Stimulated activated memory B cell treated with anti-CD40 and anti-IgM and Interleukin-4, amounts not matched to agents 10 μg/mL and 1 μg/mL and 100 μg/mL, for 72 hours (primary cell): ENCODE measurements around the gene CELA2B.
A peak's percentile ranks its signal among the peaks of the same experiment; 100 is the strongest.
"Not testable (repeated sequence)": the region's sequence is repeated elsewhere in the genome, so short reads cannot be mapped to it uniquely, and the experiment has no call there.

ENCODE experiments used
- ATAC-seq: fragments of 150-1000 bp; cut with Tn5 transposase; 2 replicates; pipeline ENCODE4 v1.10.0; 2021
- H3K27ac Mint-ChIP-seq: one replicate; pipeline ENCODE4 v1.8.0; 2022; ENCODE audit warnings: mild to moderate bottlenecking, mixed read lengths
- H3K27me3 Mint-ChIP-seq: one replicate; pipeline ENCODE4 v1.8.0; 2022; ENCODE audit warnings: mixed read lengths
- H3K36me3 Mint-ChIP-seq: one replicate; pipeline ENCODE4 v1.8.0; 2022; ENCODE audit warnings: mixed read lengths
- H3K4me1 Mint-ChIP-seq: one replicate; pipeline ENCODE4 v1.8.0; 2022; ENCODE audit warnings: mixed read lengths
- H3K4me3 Mint-ChIP-seq: one replicate; pipeline ENCODE4 v1.8.0; 2022; ENCODE audit warnings: mild to moderate bottlenecking, moderate library complexity, mixed read lengths
- H3K9me3 Mint-ChIP-seq: one replicate; pipeline ENCODE4 v1.8.0; 2022; ENCODE audit warnings: mixed read lengths

CELA2B gene

DNA sequence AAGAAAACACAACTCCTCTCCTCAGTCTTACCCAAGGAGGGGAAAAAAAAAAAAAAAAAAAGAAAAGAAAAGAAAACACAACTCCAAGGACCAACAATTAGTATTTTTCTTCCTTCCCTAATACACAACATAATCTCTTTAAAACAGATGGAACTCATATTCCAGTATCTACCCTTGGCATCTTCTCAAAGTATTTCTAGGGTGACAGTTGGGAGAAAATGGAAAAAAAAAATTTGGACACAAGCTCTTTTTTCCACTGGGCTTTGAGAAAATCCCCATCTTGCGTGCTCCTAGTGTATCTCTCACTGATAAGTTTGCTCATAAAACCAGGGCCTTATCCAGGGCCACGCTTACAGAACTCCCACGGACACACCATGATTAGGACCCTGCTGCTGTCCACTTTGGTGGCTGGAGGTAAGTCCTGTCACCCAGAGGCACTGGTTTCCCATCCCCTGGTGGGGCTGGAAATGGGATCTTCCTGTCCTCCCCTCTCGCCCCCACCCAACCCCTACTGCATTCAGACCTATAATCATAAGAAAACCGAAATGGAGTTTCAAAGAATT, at the start of gene CELA2B:
Gene CELA2B, plus strand, starts transcription at position 353 of the 563 bp plus-strand sequence. Its CDS starts 22 bp downstream, at position 375.
- Mint-ChIP-seq H3K27ac (no peak within 1 kb of the TSS), H3K4me1 (no peaks in the 10 kb centered on the region), H3K4me3 (no peak within 1 kb of the TSS), H3K9me3 (peaks cover 3% of the 10 kb centered on the region), H3K36me3 (no peaks in the 10 kb centered on the region), H3K27me3 (no peaks in the 10 kb centered on the region)
- ATAC-seq: no peak

DNA sequence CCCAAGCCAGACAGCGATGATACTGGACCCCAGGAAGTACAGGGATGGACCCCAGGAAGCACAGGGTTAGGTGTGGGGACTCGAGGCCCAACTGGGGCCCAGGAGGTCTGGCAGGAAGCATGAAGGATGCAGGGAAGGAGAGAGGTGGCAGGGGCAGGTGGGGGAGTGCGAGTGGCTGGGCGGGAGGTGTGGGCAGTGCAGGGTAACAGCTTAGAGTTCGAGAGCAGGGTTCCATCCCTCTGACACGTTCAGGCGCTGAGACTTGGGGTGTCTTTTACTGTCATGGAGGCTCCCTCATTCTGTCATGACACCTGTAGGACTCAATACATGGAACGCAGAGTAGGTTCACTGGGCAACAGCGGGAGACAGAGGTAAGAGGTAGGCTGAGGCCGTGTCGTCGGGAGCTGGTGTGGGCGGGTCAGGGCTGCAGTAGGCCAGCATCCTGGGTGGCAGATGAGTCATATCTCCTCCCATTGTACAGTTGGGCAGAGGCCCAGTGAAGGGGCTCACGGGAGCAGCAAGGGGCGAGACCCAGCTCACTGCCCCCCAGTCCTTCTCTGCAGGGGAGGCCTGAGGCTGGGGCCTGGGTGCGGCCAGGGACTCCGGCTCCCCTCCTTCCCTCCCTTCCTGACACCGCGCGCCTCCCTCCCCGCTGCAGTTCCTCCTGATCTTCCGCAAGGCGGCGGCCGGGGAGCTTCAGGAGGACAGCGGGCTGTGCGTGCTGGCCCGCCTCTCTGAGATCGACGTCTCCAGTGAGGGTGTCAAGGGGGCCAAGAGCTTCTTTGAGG, 49.2 kb upstream of the CELA2B start:
- Mint-ChIP-seq H3K27ac (peak overlapping the region; percentile 8), H3K36me3 (peaks cover 40% of the 10 kb centered on the region), H3K4me1 (peaks cover 12% of the 10 kb centered on the region), H3K9me3 (no peaks in the 10 kb centered on the region), H3K4me3 (no peak overlapping the region), H3K27me3 (no peaks in the 10 kb centered on the region)
- peak; percentile 19 for ATAC-seq

DNA sequence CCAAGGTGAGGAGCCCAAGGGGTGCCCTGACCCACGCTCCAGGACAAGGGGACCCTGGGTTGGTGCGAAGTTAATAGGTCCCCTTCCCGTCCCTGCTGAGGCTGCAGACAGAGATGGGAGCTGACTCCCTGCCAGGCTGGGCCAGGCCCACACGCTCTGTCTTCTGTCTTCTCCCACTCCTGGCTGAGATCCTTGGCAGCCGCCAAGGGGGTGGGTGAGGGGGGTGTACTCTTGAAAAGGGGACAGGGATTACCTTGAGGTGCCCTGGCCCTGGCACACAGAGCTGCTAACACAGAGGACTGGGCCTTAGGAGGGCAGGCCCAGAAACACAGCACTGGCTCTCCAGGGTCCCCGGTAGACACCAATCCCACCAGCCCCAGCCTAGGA, 48.6 kb upstream of the CELA2B start:
- Mint-ChIP-seq H3K4me1 (peaks cover 10% of the 10 kb centered on the region), H3K9me3 (no peaks in the 10 kb centered on the region), H3K27ac (no peak overlapping the region), H3K4me3 (no peak overlapping the region), H3K36me3 (peaks cover 39% of the 10 kb centered on the region), H3K27me3 (no peaks in the 10 kb centered on the region)
- ATAC-seq: peak; percentile 9

DNA sequence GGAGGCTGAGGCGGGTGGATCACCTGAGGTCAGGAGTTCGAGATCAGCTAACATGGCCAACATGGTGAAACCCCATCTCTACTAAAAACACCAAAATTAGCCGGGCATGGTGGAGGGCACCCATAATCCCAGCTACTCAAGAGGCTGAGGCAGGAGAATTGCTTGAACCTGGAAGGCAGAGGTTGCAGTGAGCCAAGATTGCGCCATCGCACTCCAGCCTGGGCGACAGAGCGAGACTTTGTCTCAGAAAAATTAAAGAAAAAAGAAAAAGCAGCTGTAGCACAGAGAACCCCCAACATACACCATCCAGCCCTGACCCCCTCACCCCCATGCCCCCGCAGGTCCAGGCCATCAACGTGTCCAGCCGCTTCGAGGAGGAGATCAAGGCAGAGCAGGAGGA, 47.7 kb upstream of the CELA2B start:
- not testable (repeated sequence) for H3K4me3 Mint-ChIP-seq, H3K27me3 Mint-ChIP-seq, ATAC-seq, H3K27ac Mint-ChIP-seq, H3K9me3 Mint-ChIP-seq
- H3K4me1 Mint-ChIP-seq: peaks cover 10% of the 10 kb centered on the region
- H3K36me3 Mint-ChIP-seq: peaks cover 39% of the 10 kb centered on the region

DNA sequence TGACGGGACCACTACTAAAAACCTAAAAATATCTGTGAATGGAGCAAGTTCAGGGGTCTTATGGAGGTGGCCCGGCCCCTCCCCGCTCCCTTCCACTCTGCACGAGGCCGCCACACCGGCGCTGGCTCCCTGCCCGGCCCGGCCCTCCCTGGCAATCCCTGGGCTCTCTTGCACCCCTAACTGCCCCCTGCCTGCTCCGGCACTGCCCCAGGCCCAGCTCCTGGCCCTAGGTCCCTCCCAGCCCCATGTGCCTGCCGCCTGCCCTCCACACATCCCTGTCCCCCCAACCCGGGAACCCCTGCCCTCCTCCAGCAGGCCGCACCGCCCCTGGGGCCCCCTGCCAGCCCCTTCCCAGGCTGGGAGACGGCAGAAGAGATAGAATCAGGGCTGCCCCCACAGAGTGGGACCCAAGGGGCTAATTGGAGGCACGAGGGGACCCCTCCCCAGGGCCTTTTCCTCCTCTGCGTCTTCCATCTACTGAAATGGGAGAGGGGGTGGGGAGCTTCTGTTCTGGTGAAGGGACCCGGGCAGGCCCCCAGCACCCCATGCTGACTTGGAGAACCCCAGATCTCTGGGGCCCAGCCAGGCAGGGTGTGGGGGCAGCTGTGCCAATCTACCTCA, 47.0 kb upstream of the CELA2B start:
- no peaks in the 10 kb centered on the region for H3K9me3 Mint-ChIP-seq
- peak; percentile 31 for ATAC-seq
- peaks cover 39% of the 10 kb centered on the region for H3K36me3 Mint-ChIP-seq
- peaks cover 10% of the 10 kb centered on the region for H3K4me1 Mint-ChIP-seq
- no peaks in the 10 kb centered on the region for H3K27me3 Mint-ChIP-seq
- no peak overlapping the region for H3K27ac Mint-ChIP-seq
- no peak overlapping the region for H3K4me3 Mint-ChIP-seq

DNA sequence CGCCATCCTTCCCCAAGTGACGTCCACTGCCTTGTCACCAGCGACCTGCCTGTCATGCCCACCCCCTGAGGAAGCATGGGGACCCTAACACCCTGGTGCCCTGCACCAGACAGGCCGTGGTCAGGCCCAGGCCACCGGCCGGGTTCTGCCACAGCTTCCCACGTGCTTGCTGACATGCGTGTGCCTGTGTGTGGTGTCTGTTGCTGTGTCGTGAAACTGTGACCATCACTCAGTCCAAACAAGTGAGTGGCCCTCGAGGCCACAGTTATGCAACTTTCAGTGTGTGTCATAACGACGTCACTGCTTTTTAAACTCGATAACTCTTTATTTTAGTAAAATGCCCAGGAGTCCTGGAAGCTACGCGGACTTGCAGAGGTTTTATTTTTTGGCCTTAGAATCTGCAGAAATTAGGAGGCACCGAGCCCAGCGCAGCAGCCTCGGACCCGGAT, 46.2 kb upstream of the CELA2B start:
- Mint-ChIP-seq H3K4me3 (no peak overlapping the region), H3K27ac (no peak overlapping the region), H3K4me1 (peaks cover 2% of the 10 kb centered on the region), H3K36me3 (peaks cover 34% of the 10 kb centered on the region), H3K27me3 (no peaks in the 10 kb centered on the region), H3K9me3 (no peaks in the 10 kb centered on the region)
- ATAC-seq: no peak

DNA sequence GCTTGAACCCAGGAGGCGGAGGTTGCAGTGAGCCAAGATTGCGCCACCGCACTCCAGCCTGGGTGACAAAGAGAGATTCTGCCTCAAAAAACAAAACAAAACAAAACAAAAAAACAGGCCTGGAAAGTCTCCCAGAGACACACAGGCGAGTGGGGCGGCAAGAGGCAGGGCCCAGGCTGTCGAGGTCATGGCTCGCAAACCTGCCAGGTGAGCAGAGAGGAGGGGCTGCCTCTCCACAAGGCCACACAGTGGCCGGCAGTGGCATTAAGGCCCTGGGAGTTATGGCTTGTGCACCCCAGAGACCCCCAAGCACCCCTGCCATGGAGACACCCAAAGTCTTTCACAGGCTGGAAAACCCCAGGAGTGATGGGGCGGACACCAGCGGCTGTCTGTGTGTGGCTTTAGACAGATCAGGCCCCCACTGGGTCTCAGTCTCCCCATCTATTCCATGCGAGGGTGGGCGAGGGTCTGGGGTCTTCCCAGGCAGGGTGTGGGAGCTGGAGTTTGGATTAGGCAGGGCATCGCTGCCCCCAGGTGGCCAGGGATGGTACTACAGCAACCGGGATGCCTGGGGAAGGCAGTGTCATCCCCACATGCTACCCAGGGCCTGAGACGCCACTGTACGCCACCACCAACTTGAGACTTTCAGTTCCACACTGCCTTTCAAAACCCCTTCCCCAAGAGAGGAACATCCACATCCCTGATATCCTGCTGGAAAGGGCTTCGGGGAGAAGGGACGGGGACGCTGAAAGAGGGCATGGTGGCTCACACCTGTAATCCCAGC, 44.9 kb upstream of the CELA2B start:
- no peaks in the 10 kb centered on the region for H3K4me1 Mint-ChIP-seq

DNA sequence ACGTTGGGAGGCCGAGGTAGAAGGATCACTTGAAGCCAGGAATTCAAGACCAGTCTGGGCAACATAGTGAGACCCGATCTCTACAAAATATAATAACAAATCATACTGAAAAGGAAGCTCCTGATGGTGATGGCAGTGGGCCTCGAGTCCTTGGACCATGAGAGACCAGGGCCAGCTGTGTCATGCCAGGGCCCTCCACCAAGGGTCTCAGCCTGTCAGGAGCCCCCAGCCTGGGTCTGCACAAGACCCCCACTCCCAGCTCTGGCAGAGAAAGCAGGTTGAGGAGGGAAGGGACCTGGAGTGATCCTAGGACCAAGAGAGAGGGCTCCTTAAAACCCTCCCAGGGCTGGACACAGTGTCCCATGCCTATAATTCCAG, 44.3 kb upstream of the CELA2B start:
- Mint-ChIP-seq H3K27ac (no peak overlapping the region), H3K4me1 (no peaks in the 10 kb centered on the region), H3K27me3 (no peaks in the 10 kb centered on the region), H3K9me3 (no peaks in the 10 kb centered on the region), H3K4me3 (no peak overlapping the region), H3K36me3 (peaks cover 21% of the 10 kb centered on the region)
- ATAC-seq: no peak

More for the DNA sequence above, 44.9 kb upstream of the CELA2B start:
- no peaks in the 10 kb centered on the region for H3K9me3 Mint-ChIP-seq
- H3K4me3 Mint-ChIP-seq: no peak overlapping the region
- H3K36me3 Mint-ChIP-seq: peaks cover 27% of the 10 kb centered on the region
- ATAC-seq: peak; percentile 78
- H3K27ac Mint-ChIP-seq: no peak overlapping the region
- H3K27me3 Mint-ChIP-seq: no peaks in the 10 kb centered on the region

DNA sequence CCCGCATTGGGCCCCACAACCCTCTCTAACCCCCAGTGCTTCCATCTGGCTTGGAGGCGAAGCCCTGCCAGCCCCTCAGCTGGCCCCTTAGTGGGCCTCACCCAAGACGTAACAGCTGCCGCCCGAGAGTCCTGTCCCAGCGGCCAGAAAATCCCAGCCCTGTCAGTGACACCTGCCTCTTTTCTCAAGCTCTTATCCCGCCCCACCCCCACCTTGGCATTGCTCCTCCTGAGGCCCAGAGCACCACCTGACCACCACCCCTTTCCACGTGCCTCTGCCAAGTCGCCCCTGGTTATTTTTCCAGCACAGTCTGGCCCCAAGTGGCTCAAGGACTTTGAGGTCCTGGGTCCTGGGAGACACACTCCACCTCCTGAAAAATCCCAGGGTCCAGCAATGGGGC, 43.6 kb upstream of the CELA2B start:
- peaks cover 13% of the 10 kb centered on the region for H3K36me3 Mint-ChIP-seq
- no peak for ATAC-seq
- no peak overlapping the region for H3K4me3 Mint-ChIP-seq
- no peaks in the 10 kb centered on the region for H3K9me3 Mint-ChIP-seq
- no peaks in the 10 kb centered on the region for H3K27me3 Mint-ChIP-seq
- H3K4me1 Mint-ChIP-seq: no peaks in the 10 kb centered on the region
- no peak overlapping the region for H3K27ac Mint-ChIP-seq

DNA sequence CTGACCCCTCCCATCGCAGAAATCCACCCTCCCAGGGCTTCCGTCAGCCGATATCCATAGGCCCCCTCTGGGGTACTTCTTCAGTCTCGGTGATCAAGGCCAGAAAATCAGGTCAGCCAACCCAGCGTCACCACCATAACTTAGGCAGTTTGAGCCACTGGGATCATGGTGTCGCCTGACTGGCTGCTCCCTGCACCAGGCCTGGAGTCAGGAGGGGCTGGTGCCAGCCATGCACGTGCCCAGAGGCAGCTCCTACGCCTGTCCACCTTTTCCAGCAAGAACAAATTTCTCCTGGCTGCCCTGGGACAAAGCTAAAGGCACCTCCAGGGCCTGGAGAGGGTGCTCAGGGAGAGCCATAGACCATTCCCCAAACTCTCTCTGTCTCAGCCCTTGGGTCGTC, 42.4 kb upstream of the CELA2B start:
- H3K4me1 Mint-ChIP-seq: no peaks in the 10 kb centered on the region
- H3K36me3 Mint-ChIP-seq: peaks cover 2% of the 10 kb centered on the region
- no peak for ATAC-seq
- H3K9me3 Mint-ChIP-seq: no peaks in the 10 kb centered on the region
- H3K4me3 Mint-ChIP-seq: no peak overlapping the region
- no peak overlapping the region for H3K27ac Mint-ChIP-seq
- H3K27me3 Mint-ChIP-seq: no peaks in the 10 kb centered on the region

DNA sequence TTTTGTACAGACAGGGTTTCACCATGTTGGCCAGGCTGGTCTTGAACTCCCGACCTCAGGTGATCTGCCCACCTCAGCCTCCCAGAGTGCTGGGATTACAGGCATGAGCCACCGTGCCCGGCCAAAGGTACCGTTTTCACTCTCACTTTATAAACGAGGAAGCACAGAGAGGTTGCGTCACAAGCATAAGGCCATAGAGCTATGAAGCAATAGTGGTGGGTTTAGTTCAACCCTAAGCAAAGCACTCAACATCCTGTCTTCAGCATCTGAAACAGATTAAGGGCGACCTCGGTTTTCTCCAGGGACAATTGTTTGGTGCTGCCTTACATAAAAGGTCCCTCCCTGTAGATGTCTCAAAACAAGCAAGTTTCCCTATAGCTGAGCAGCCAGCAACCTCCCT, 41.2 kb upstream of the CELA2B start:
- H3K4me3 Mint-ChIP-seq, H3K36me3 Mint-ChIP-seq, H3K9me3 Mint-ChIP-seq, H3K4me1 Mint-ChIP-seq, H3K27ac Mint-ChIP-seq, ATAC-seq, H3K27me3 Mint-ChIP-seq: not testable (repeated sequence)

DNA sequence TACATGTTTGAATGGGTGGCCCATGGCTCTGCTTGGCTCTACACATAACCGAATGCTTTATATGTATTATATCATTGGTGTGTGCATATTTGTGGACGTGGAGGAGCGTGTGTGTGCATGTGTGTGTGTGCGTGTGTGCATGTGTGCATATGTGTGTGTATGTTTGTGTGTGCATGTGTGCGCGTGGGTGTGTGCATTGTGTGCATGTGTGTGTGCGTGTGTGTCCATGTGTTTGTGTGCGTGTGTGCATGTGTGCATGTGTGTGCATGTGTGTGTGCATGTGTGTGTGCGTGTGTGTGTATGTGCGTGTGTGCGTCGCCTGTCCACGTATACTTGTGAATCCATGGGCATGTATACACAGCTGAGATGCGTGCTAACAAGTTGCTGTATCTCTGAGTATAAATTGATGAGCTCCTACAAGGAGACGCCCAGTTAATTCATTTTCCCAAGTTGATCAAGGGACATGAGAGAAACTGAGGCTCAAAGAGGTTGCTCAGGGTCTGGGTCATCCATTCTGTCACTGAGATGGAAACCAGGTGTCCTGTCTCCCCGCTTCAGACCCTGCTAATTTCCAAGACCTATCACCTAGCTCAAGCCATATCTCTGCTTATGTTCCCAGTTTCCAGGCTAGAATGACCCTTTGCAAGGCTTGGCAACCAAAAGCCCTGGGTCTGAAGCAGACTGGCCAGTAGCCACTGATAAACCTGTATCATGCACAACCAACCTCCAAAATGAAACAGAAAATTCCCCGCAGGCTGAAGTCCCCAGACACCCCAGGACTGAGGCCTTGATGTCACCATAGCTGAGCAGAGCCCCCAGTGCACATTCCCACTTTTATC, 40.4 kb upstream of the CELA2B start:
- Mint-ChIP-seq H3K27ac (no peak overlapping the region), H3K27me3 (peaks cover 1% of the 10 kb centered on the region), H3K4me1 (no peaks in the 10 kb centered on the region), H3K4me3 (no peak overlapping the region), H3K9me3 (no peaks in the 10 kb centered on the region), H3K36me3 (no peaks in the 10 kb centered on the region)
- ATAC-seq: no peak

DNA sequence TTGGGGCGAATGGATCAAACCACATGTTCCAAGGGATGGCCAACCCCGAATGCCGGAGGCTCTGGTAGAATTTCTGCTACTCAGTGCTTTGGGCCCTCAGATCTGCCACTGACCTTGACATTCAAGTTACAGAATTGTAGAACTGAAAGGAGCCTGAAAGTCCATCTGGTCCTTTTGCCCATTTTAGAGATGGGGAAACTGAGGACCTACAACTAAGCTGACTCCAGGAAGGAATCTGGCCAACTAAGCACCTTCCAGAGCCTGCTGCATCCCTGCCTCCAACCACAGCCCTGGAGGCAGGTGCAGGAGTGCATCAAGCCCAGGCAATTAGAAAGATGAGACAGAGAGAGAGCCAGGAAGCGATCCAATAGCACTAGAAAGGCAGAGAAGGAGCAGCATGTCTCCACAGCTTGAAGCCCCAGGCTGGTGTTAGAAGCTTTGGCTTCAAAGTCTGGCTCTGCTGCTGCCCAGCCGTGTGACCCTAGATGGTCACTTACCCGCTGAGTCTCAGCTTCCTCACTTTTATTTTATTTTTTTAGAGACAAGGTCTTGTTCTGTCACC, 38.9 kb upstream of the CELA2B start:
- no peak overlapping the region for H3K4me3 Mint-ChIP-seq
- H3K27me3 Mint-ChIP-seq: peaks cover 16% of the 10 kb centered on the region
- no peaks in the 10 kb centered on the region for H3K36me3 Mint-ChIP-seq
- no peaks in the 10 kb centered on the region for H3K9me3 Mint-ChIP-seq
- ATAC-seq: no peak
- H3K4me1 Mint-ChIP-seq: no peaks in the 10 kb centered on the region
- no peak overlapping the region for H3K27ac Mint-ChIP-seq

DNA sequence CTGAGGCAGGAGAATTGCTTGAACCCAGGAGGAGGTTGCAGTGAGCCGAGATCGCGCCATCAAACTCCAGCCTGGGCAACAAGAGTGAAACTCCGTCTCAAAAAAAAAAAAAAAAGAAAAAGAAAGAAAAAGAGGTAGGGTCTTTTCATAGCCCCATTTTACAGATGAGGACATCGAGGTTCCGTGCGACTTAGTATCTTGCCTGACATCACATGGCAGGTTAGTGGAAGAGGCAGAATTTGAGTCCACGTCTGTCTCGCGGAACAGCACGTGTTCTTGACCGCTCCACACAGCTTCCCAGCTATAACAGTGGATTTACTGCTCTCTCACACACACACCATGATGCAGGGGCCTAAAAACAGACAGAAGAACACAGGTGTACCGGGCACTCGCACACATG, 36.6 kb upstream of the CELA2B start:
- no peak overlapping the region for H3K27ac Mint-ChIP-seq
- peaks cover 35% of the 10 kb centered on the region for H3K27me3 Mint-ChIP-seq
- ATAC-seq: no peak
- no peaks in the 10 kb centered on the region for H3K9me3 Mint-ChIP-seq
- H3K4me3 Mint-ChIP-seq: no peak overlapping the region
- H3K36me3 Mint-ChIP-seq: no peaks in the 10 kb centered on the region
- H3K4me1 Mint-ChIP-seq: no peaks in the 10 kb centered on the region
